ENCODE results near the gene DGKQ. TPM values are rescaled to one million over a fixed set of nuclear protein-coding genes. Genes with fewer than 3 reads are reported as not detected.

Gene DGKQ
- total RNA-seq, 1 experiment from 2014 or later, result 4.2 TPM

DNA sequence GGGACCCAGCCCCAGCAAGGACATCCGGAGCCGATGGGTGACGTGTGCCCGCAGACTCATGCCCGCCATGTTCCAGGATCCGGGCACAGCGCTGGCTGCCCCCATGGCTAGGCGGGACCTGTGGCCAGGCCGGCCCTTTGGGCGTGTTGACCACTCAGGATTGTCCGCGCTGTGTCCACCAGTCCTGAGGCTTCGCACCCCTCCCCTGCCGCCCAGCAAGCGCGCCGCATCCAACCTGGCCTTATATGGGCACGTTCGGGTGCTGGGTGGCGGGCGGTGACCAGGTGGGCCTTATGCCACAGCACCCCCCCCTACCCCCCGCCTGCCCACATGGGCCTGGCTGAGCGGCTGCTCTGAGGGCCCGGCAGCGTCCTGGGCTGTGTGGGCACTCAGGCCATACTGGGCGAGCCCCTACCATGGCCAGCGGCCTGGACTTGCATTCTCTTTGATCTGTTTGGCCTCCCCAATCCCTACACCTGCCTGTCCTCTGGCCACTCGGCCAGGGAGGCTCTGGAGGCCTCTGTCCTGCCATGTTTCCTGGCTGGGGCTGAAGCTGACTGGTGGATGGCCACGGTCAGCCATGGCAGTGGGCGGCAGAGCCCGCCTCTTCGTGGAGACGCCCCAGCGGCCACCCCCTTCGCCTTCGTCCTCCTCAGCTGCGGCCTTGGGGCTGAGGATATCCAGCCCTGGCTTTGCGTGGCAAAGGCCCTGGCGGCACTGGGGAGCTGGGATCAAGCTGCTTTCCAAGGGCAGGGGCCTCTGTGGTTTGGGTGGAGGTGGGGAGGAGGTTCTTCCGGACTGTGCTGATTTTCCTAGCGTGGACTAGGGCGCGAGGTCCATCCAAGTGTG is 40.1 kb upstream of the DGKQ start:
- Histone ChIP-seq H3K4me3 (no peak overlapping the region), H3K27me3 (replicated peaks) (peaks cover 11% of the 10 kb centered on the region), H3K36me3 (no peaks in the 10 kb centered on the region; the same call in 1 of the 2 replicates), H3K4me1 (replicated peaks) (peaks cover 17% of the 10 kb centered on the region), H3K9me3 (replicated peaks) (no peaks in the 10 kb centered on the region), H3K27ac (no peak overlapping the region)
- no peak for DNase-seq (ENCODE audit: low read depth in 1 of 2, low spot score in 2 of 2)

DNA sequence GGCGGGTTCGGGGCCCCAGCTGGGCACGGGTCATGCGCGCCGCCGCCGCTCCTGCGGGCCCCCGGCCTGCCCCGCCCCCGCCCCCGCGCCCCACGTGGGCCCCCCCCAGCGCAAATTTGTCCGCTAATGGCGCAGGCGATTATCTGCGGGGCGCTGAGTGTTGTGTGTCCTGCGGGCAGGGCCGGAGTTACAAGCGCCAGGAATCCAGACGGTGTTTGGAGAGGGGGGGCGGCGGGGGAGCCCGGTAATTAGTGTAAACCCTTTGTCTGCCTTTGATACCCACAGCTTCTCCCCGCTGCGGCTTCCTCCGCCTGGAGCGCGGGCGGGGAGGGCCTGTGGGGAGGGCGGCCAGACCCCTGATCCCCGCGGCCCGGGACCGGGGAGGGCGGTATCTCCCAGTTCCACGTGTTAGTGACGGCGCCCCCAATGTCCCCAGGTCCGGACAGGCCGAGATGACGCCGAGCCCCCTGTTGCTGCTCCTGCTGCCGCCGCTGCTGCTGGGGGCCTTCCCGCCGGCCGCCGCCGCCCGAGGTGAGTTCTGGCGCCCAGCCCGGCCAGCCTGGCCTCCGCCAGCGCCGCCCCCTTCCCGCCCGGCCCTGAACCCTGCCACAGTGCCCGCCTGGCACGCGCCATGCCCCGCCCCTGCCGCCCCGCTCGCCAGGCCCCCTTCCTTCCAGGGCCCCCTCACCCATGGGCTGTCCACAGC is 38.8 kb upstream of the DGKQ start:
- DNase-seq (ENCODE audit: low read depth in 1 of 2, low spot score in 2 of 2), result no peak
- Histone ChIP-seq H3K9me3 (replicated peaks) (no peaks in the 10 kb centered on the region), H3K36me3 (no peaks in the 10 kb centered on the region; the same call in 1 of the 2 replicates), H3K4me1 (replicated peaks) (peaks cover 17% of the 10 kb centered on the region), H3K4me3 (peak overlapping the region; percentile 33), H3K27ac (no peak overlapping the region), H3K27me3 (replicated peaks) (peaks cover 11% of the 10 kb centered on the region)

DNA sequence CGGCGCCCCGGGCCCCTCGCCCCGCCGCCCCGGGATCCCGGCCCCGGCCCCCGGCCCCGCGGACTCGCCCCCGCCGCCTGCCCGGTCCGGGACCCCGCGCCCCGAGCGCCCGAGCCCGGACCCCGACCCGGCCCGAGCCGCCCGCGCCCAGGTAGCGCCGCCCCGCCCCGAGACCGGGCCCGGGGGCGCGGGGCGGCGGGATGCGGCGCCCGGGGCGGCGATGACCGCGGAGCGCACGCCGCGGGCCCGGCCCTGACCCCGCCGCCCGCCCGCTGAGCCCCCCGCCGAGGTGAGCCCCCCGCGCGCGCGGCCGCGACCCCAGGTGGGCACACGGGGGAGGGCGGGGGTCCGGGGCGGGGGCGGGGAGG is 38.3 kb upstream of the DGKQ start:
- H3K9me3 ChIP-seq (replicated peaks), result no peaks in the 10 kb centered on the region
- no peaks in the 10 kb centered on the region; the same call in 1 of the 2 replicates for H3K36me3 ChIP-seq
- no peak overlapping the region for H3K27ac ChIP-seq
- peaks cover 17% of the 10 kb centered on the region for H3K4me1 ChIP-seq (replicated peaks)
- H3K4me3 ChIP-seq, result no peak overlapping the region
- H3K27me3 ChIP-seq (replicated peaks), result peaks cover 11% of the 10 kb centered on the region
- DNase-seq (ENCODE audit: low read depth in 1 of 2, low spot score in 2 of 2), result no peak

DNA sequence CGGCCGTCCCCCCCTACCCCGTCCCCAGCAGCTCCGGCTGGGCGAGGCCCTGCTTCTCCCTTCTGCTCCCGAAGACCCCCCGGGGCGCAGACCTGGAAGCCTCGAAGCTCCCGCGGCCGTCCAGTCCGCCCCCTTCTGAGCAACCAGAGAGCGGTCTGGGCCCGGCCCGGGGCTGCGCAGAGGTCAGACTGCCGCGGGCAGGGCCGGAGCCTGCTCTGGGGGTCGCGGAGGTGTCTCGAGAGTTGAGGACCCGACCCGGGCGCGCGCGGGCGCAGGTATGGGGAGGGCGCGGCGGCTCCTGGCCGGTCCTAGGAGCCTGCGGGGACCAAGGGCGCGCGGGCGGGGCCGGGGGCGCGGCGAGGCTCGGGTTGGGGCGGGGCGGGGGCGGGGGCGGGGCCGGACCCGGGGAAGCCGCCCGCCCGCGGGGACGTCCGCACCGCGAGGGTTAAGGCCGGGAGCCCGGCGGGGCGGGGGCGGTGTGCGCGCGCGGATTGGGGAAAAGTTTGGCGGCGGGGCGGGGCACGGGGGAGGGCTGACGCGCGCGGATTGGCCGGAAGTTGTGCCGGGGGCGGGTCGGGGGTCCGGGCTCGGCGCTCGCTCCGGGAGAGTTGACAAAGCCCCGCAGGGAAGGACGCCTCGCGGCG is 37.8 kb upstream of the DGKQ start, which contains the start of gene FGFRL1:
Gene FGFRL1 (plus strand): TSS at position 605 of the 644 bp plus-strand sequence. CDS start 860 bp downstream, outside the sequence.
- Histone ChIP-seq H3K27me3 (replicated peaks) (peaks cover 11% of the 10 kb centered on the region), H3K27ac (no peak within 1 kb of the TSS), H3K9me3 (replicated peaks) (no peaks in the 10 kb centered on the region), H3K4me1 (replicated peaks) (peaks cover 17% of the 10 kb centered on the region), H3K36me3 (no peaks in the 10 kb centered on the region; the same call in 1 of the 2 replicates), H3K4me3 (peak within 1 kb of the TSS; percentile 33)
- DNase-seq (ENCODE audit: low read depth in 1 of 2, low spot score in 2 of 2), result peak; percentile 36 to 85

DNA sequence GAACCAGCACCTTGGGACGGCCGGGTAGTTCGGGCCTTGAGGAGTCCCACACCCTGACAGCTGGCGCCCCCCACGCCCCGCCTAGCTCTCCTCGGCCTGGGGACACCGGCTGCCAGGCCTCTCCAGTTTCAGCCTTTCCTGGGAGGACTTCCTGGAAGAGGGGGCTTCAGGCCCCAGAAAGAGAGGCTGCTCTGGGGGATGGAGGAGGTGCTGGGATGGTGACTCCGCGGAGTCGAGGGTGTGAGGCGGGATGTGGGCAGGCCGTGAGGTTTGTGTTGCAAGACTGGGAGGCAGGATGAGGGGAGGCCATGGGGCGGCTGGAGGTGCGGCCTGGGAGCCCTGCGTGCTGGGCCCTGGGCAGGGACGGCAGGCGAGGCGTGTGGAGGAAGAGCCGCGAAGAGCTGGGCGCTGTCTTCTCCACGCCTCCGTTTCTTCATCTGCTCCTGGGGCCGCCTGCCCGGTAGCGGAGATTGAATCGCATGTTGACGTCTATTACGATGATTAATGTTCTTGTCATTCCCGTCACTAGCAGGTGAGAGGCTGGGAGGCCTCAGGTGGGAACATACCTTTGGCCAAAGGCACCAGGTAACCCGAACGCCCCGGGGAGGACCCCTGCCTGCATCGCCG is 37.1 kb upstream of the DGKQ start:
- no peak overlapping the region for H3K4me3 ChIP-seq
- no peaks in the 10 kb centered on the region; the same call in 1 of the 2 replicates for H3K36me3 ChIP-seq
- no peak overlapping the region for H3K27ac ChIP-seq
- H3K4me1 ChIP-seq (replicated peaks), result peaks cover 17% of the 10 kb centered on the region
- no peaks in the 10 kb centered on the region for H3K9me3 ChIP-seq (replicated peaks)
- peak in 1 of 2 experiments; percentile 22 for DNase-seq (ENCODE audit: low read depth in 1 of 2, low spot score in 2 of 2)
- peaks cover 11% of the 10 kb centered on the region for H3K27me3 ChIP-seq (replicated peaks)

DNA sequence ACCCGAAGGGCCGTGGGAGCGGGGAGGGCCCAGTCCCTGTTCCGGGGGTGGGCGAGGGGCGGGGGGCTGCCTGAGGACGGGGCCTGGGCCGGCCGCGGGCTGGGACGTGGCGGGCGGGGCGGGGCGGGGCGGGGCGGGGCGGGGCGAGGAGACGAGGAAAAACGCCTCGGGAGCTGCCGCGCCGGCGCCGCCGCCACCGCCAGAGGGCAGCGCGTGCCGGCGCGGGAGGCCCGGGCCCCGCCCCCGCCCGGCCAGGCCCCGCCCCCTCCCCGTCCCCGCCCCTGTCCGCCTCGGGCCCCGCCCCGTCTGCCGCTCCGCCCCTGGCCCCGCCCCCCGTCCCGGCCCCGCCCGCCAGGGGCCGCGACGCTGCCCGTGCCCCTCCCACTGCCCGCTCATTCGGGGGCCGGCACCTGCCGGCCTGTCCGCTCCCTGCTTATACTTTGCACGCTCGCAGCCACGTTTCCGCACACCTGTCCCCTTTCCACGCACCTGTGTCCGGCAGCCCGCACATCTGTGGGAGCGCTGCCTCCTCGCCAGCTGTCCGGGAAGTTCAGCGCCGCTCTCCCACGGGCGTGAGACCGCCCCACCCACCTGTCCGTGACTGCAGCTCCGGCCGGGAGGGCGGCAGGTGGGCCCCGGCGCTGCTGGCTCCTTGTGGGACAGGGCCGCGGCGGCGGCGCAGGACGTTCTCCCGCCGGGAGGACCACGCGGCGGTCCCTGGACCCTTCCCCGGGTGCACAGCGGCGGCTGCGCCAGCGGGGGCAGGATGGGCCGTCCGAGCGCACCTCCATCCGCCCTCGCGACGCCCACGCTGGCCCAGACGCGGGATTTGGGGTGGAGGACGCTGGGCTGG is 36.4 kb upstream of the DGKQ start:
- Histone ChIP-seq H3K36me3 (no peaks in the 10 kb centered on the region; the same call in 1 of the 2 replicates), H3K27me3 (replicated peaks) (peaks cover 11% of the 10 kb centered on the region), H3K4me1 (replicated peaks) (peaks cover 17% of the 10 kb centered on the region), H3K4me3 (peak overlapping the region; percentile 30), H3K9me3 (replicated peaks) (no peaks in the 10 kb centered on the region), H3K27ac (no peak overlapping the region)
- DNase-seq (ENCODE audit: low read depth in 1 of 2, low spot score in 2 of 2), result peak in 1 of 2 experiments; percentile 33

DNA sequence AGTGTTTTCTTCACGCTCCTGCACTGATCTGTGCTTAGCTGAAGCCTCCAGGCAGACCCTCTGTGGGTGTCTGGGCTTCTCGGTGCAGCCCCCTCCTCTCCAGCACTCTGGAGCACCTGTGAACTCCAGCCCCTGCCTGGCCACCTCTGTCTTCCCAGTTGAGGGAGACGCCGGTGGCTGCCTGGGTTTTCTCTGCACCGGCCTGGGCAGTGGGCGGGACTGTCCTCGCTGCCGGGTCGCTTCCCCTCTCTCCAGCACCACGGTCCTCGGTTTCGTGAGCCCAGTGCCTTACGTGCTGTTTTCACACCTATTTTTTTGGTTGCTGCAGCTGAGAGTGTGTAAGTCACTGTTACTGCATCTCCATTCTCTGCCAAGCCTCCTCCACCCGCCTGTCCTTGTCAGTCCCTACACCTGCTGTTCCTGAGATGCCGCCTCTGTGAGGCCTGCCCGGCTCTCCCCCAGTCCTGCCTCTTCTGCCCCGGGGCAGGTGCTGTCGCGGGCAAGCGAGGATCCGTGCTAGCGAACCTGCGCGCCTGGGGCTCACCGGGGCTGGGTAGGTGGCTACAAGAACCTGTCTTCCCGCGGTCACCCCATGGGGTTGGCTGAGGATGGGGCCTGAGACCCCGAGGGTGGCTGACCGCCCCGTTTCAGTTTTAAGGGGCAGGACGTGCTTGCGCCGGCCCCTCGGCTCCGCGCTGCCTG is 35.6 kb upstream of the DGKQ start:
- Histone ChIP-seq H3K4me1 (replicated peaks) (peaks cover 17% of the 10 kb centered on the region), H3K9me3 (replicated peaks) (no peaks in the 10 kb centered on the region), H3K36me3 (no peaks in the 10 kb centered on the region; the same call in 1 of the 2 replicates), H3K27ac (no peak overlapping the region), H3K27me3 (replicated peaks) (peaks cover 11% of the 10 kb centered on the region), H3K4me3 (peak overlapping the region; percentile 30)
- DNase-seq (ENCODE audit: low read depth in 1 of 2, low spot score in 2 of 2), result no peak

DNA sequence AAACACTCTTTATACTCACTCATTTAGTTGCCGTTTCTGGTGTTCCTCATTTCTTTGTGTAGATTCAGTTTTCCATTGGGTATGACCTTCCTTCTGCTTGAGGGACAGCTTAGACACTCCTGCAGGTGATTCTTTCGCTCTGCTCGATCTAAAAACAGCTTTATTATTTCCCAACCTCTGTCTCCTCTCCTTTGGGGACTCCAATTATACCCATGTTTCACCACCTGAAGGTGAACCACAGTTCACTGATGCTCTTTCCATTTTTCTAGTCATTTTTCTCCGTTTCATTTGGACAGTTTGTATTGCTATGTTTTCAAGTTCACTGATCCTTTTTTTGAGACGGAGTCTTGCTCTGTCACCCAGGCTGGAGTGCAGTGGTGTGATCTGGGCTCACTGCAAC is 33.5 kb upstream of the DGKQ start:
- no peak overlapping the region for H3K27ac ChIP-seq
- no peak for DNase-seq (ENCODE audit: low read depth in 1 of 2, low spot score in 2 of 2)
- no peaks in the 10 kb centered on the region for H3K36me3 ChIP-seq
- peaks cover 22% of the 10 kb centered on the region for H3K27me3 ChIP-seq (replicated peaks)
- no peaks in the 10 kb centered on the region for H3K9me3 ChIP-seq (replicated peaks)
- peaks cover 17% of the 10 kb centered on the region for H3K4me1 ChIP-seq (replicated peaks)
- no peak overlapping the region for H3K4me3 ChIP-seq

DNA sequence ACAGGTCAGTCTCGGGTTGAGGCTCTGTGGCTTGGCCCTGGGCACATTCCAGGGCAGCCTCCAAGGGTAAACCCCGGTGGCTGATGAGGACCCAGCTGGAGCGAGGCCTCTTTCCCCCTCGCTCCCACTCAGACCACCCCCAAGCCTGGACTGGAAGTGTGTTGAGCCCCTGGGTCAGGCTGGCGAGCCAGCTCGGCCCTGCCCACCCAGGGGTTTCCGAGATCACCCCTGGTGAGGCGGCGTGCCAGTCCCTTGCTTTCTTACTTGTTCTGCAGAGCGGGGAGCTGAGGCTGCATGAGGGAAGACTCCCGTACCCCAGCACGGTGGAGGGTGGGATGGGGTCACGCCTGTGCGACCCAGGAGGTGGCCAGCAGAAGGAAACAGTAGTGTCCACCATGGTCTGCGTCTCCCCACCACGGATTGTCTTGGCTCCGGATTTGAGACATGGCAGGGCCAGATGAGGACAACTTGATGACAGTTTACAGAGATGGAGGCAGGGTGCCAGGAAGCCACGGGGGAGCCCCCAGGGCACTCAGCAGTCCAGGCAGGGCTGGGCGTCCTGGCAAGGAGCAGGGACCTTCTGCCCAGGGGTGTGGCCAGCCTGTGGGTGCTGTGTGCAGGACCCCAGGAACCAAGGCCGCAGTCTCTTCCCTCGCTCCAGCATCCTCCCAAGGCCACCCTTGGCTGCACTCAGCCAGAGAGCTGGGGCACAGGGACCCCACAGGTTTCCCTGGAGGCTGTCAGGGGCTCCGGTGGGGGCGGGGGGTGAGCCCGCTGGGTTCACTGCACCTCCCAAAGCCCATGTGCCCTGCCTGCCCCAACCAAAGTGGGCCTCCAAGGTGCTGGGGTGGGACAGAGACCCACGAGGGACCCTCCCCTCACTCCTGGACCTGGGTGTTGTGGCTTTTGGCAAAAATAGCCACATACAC is 31.5 kb upstream of the DGKQ start:
- DNase-seq (ENCODE audit: low read depth in 1 of 2, low spot score in 2 of 2), result no peak
- Histone ChIP-seq H3K36me3 (no peaks in the 10 kb centered on the region), H3K4me3 (no peak overlapping the region), H3K4me1 (replicated peaks) (peaks cover 4% of the 10 kb centered on the region), H3K9me3 (replicated peaks) (no peaks in the 10 kb centered on the region), H3K27me3 (replicated peaks) (peaks cover 13% of the 10 kb centered on the region), H3K27ac (no peak overlapping the region)

DNA sequence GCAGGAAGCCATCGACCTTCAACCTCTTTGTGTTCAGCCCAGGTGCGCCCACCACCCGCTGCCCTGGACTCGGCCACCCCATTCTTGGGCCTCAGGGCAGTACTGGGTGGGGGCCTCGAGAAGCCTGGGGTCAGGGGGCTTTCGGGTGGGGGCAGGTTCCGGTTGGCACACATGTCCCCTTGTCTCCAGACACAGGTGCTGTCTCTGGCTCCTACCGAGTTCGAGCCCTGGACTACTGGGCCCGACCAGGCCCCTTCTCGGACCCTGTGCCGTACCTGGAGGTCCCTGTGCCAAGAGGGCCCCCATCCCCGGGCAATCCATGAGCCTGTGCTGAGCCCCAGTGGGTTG is 30.7 kb upstream of the DGKQ start:
- Histone ChIP-seq H3K27ac (no peak overlapping the region), H3K4me1 (replicated peaks) (peaks cover 1% of the 10 kb centered on the region; the same call in 1 of the 2 replicates), H3K9me3 (replicated peaks) (no peaks in the 10 kb centered on the region), H3K4me3 (no peak overlapping the region), H3K27me3 (replicated peaks) (peaks cover 12% of the 10 kb centered on the region; the same call in 1 of the 2 replicates), H3K36me3 (no peaks in the 10 kb centered on the region)
- no peak for DNase-seq (ENCODE audit: low read depth in 1 of 2, low spot score in 2 of 2)

DNA sequence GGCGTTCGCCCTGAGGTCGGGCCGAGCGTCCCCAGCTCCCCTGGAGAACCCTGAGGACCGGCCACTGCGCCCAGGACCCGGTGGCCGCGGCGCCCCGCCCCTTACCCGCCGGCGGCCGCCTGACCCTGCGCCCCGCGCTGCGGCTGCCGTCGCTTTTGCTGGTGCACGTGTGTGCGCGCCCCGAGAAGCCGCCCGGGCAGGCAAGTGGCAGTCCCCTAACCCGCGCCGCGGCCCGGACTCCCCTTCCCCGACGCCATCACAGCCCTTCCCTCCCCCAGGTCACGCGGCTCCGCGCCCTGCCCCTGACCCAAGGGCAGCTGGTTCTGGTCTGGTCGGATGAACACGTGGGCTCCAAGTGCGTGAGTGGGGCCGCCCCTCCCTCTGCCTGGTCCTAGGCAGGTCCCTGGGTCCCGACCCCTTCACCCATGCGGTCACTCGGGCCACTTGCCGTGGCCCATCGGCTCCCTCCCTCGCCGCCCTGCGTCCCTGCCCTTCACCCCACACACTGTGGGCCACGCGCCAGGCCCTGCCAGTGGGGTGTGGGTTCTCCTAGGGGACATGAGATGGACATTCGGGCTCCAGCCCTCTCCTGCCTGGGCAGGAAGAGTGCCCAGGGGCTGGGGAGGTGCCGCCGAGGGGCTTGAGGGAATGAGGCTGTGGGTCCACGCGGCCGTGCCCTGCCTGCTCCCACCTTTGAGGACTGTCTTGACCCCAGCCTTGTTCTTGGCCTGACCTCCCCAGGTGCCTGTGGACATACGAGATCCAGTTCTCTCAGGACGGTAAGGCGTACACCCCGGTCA is 30.1 kb upstream of the DGKQ start:
- no peak for DNase-seq (ENCODE audit: low read depth in 1 of 2, low spot score in 2 of 2)
- no peak overlapping the region for H3K4me3 ChIP-seq
- H3K27me3 ChIP-seq (replicated peaks), result peaks cover 12% of the 10 kb centered on the region; the same call in 1 of the 2 replicates
- H3K9me3 ChIP-seq (replicated peaks), result no peaks in the 10 kb centered on the region
- no peaks in the 10 kb centered on the region for H3K4me1 ChIP-seq (replicated peaks)
- no peak overlapping the region for H3K27ac ChIP-seq
- H3K36me3 ChIP-seq, result no peaks in the 10 kb centered on the region

Data from SJSA1 (cell line).